Fibroblast of the aortic adventitia (primary cell): ENCODE measurements around the gene GOLPH3. TPM values are rescaled to one million over a fixed set of nuclear protein-coding genes. Genes with fewer than 3 reads are reported as not detected.
A peak's percentile ranks its signal among the peaks of the same experiment; 100 is the strongest.
"Not testable (repeated sequence)": the region's sequence is repeated elsewhere in the genome, so short reads cannot be mapped to it uniquely, and the experiment has no call there.

ENCODE experiments used
- DNase-seq: peaks from one replicate; pipeline ENCODE4 v3.0.0-alpha.2; 2010; ENCODE audit warnings: low read depth
- H3K4me3 ChIP-seq: 2 replicates; pipeline ENCODE4 v1.5.1; 2011; ENCODE audit warnings: low read depth, mild to moderate bottlenecking, control low read depth, low read length, moderate library complexity
- CTCF ChIP-seq: IDR thresholded peaks from 2 replicates; pipeline ENCODE4 v1.5.1; 2011; ENCODE audit warnings: mild to moderate bottlenecking, low read length, control low read depth, inconsistent platforms; ENCODE audit not compliant: insufficient read depth
- total RNA-seq: library from RNA; depleted of rRNA; stranded (reverse); fragments of >200 nt; gene quantifications from 2 replicates; pipeline ENCODE4 v1.2.3, GENCODE V29; 2012; ENCODE audit warnings: low replicate concordance

GOLPH3 gene
- total RNA-seq, 1 donor, result 104 TPM

- no peak overlapping the region for H3K4me3 ChIP-seq
- DNase-seq, result no peak
- no peak for TF ChIP-seq CTCF
These were observed 46.4 kb downstream of the GOLPH3 start for GRCh38 chr5:32127711-32128110.

GRCh38 chr5:32126691-32127090 is 47.4 kb downstream of the GOLPH3 start:
- DNase-seq, result no peak
- TF ChIP-seq CTCF, result no peak
- no peak overlapping the region for H3K4me3 ChIP-seq

- TF ChIP-seq CTCF, result no peak
- no peak for DNase-seq
- H3K4me3 ChIP-seq, result no peak overlapping the region
These were observed 50.0 kb downstream of the GOLPH3 start for GRCh38 chr5:32123889-32124676.

GRCh38 chr5:32123058-32123805 is 50.9 kb downstream of the GOLPH3 start:
- H3K4me3 ChIP-seq, result no peak overlapping the region
- no peak for TF ChIP-seq CTCF
- DNase-seq, result no peak

GRCh38 chr5:32118922-32119321 is 55.2 kb downstream of the GOLPH3 start:
- H3K4me3 ChIP-seq, DNase-seq: not testable (repeated sequence)

- no peak for TF ChIP-seq CTCF
- DNase-seq, result peak; percentile 15
- H3K4me3 ChIP-seq, result no peak overlapping the region
These were observed 57.4 kb downstream of the GOLPH3 start for GRCh38 chr5:32116574-32117313.

- no peak for TF ChIP-seq CTCF
- no peak for DNase-seq
- no peak overlapping the region for H3K4me3 ChIP-seq
These were observed 58.1 kb downstream of the GOLPH3 start for GRCh38 chr5:32115985-32116384.
